ENCODE measurements around the gene DAZL. TPM values are rescaled to one million over a fixed set of nuclear protein-coding genes. Genes with fewer than 3 reads are reported as not detected.

The DAZL gene
- total and polyA plus RNA-seq, 10 of the 15 experiments (the other 5 are each of a cell fraction or from before 2014, with no cell fraction given): 0.04 to 0.48 (median 0.13) TPM; not detected in 1

- TF ChIP-seq CTCF (IDR thresholded peaks at IDR 0.05 in 2 of 3, conservative IDR thresholded peaks at IDR 0.05 in 1 of 3; ENCODE audit: control insufficient read depth in 2 of 3, extremely low read depth in 1 of 3, insufficient read depth in 1 of 3, low read depth in 3 of 3, low read length in 3 of 3) (no peak), IRF4 (IDR thresholded peaks at IDR 0.05; ENCODE audit: low read depth, low read length) (no peak), CREM (IDR thresholded peaks at IDR 0.05; ENCODE audit: low read depth) (no peak), ZSCAN29 (IDR thresholded peaks at IDR 0.05) (no peak), POLR2A (IDR thresholded peaks at IDR 0.05; ENCODE audit: low read depth, low read length) (no peak), ESRRA (IDR thresholded peaks at IDR 0.05; ENCODE audit: low read length) (no peak), BRCA1 (IDR thresholded peaks at IDR 0.05; ENCODE audit: low read depth, low read length) (no peak), HDAC6 (IDR thresholded peaks at IDR 0.05; ENCODE audit: unreplicated experiment) (no peak)
These were observed at the start of gene DAZL (continued) for GRCh38 chr3:16604887-16605602.

- ChIA-PET RAD21 (ENCODE audit: unreplicated experiment) (no interaction called here), SMC1A (ENCODE audit: uncharacterized antibody, unreplicated experiment) (interaction anchor here (1.0 kb wide), 1 partner anchor 45 kb away, joined by 3 read pairs; no protein-coding TSS in a partner anchor), CTCF (no interaction called here), POLR2A (no interaction called here)
- no peak for FAIRE-seq
- H3K4me1 ChIP-seq (ENCODE audit: control insufficient read depth, insufficient read depth, low read length): no peaks in the 10 kb centered on the region
- no peaks in the 10 kb centered on the region for H3K36me3 ChIP-seq (ENCODE audit: control insufficient read depth in 2 of 2, insufficient read depth in 2 of 2, low read length in 1 of 2)
- no peak overlapping the region for H3K4me2 ChIP-seq (ENCODE audit: control insufficient read depth, insufficient read depth)
- H4K20me1 ChIP-seq (ENCODE audit: control insufficient read depth, insufficient read depth): no peaks in the 10 kb centered on the region
- intact Hi-C loops (cut with micrococcal nuclease; ENCODE audit: unreplicated experiment): no loop called here
- 0% methylated on average over 1 of the region's 1 CpG for WGBS (ENCODE audit: insufficient coverage, insufficient replicate concordance, low lambda C conversion rate, missing lambda C conversion rate)
- no peak overlapping the region for H3K9ac ChIP-seq (ENCODE audit: control insufficient read depth, insufficient read depth, low read length)
- in situ Hi-C loops (cut with MboI): no loop called here
- H2AFZ ChIP-seq (ENCODE audit: control insufficient read depth, low read depth, low read length): no peak overlapping the region
- H3K79me2 ChIP-seq (ENCODE audit: control insufficient read depth, insufficient read depth, low read length): no peaks in the 10 kb centered on the region
- no peak overlapping the region for H3K4me3 ChIP-seq
- TF ChIP-seq MTA2 (IDR thresholded peaks at IDR 0.05; ENCODE audit: low read depth) (no peak), BACH1 (IDR thresholded peaks at IDR 0.05; ENCODE audit: borderline replicate concordance) (no peak), HDGF (IDR thresholded peaks at IDR 0.05) (no peak), ZBTB4 (CRISPR knock-in tag; IDR thresholded peaks at IDR 0.05) (no peak), EP300 (IDR thresholded peaks at IDR 0.05; ENCODE audit: borderline replicate concordance in 1 of 2, control insufficient read depth in 1 of 2, low read depth in 2 of 2, low read length in 2 of 2) (no peak)
- TF ChIP-seq, protein P1, sequence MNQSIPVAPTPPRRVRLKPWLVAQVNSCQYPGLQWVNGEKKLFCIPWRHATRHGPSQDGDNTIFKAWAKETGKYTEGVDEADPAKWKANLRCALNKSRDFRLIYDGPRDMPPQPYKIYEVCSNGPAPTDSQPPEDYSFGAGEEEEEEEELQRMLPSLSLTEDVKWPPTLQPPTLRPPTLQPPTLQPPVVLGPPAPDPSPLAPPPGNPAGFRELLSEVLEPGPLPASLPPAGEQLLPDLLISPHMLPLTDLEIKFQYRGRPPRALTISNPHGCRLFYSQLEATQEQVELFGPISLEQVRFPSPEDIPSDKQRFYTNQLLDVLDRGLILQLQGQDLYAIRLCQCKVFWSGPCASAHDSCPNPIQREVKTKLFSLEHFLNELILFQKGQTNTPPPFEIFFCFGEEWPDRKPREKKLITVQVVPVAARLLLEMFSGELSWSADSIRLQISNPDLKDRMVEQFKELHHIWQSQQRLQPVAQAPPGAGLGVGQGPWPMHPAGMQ (IDR thresholded peaks at IDR 0.05; ENCODE audit: borderline replicate concordance): no peak
- TF ChIP-seq, protein P2, sequence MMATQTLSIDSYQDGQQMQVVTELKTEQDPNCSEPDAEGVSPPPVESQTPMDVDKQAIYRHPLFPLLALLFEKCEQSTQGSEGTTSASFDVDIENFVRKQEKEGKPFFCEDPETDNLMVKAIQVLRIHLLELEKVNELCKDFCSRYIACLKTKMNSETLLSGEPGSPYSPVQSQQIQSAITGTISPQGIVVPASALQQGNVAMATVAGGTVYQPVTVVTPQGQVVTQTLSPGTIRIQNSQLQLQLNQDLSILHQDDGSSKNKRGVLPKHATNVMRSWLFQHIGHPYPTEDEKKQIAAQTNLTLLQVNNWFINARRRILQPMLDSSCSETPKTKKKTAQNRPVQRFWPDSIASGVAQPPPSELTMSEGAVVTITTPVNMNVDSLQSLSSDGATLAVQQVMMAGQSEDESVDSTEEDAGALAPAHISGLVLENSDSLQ (IDR thresholded peaks at IDR 0.05): no peak
- H3K27ac ChIP-seq (ENCODE audit: control insufficient read depth, insufficient read depth): no peak overlapping the region
- no peaks in the 10 kb centered on the region for H3K9me3 ChIP-seq (replicated peaks; ENCODE audit: control insufficient read depth, insufficient read depth, low read length)
- DNase-seq (ENCODE audit: low read depth, low spot score): no peak
- H3K27me3 ChIP-seq (replicated peaks in 1 of 2; ENCODE audit: control insufficient read depth in 2 of 2, insufficient read depth in 2 of 2, low read length in 1 of 2): peaks cover 0 to 3% of the 10 kb centered on the region in 2 experiments; a peak in 2 of 4 replicates
- BruUV-seq (replicated peaks): no TSS peak
- ATAC-seq: no peak
These were observed 49.8 kb upstream of the DAZL start for GRCh38 chr3:16654976-16655375.
